Measurements from ENCODE around the gene KCNE2. TPM values are rescaled to one million over a fixed set of nuclear protein-coding genes. Genes with fewer than 3 reads are reported as not detected.

Gene KCNE2
- total RNA-seq, 6 donors from 2014 or later = not detected

- Histone ChIP-seq H3K27ac (no peak overlapping the region), H3K4me1 (peaks cover 0 to 5% (median 0%) of the 10 kb centered on the region in 4 donors), H3K36me3 (no peaks in the 10 kb centered on the region), H3K9me3 (no peaks in the 10 kb centered on the region), H3K4me3 (no peak overlapping the region), H3K27me3 (no peaks in the 10 kb centered on the region)
- TF ChIP-seq, protein P1, sequence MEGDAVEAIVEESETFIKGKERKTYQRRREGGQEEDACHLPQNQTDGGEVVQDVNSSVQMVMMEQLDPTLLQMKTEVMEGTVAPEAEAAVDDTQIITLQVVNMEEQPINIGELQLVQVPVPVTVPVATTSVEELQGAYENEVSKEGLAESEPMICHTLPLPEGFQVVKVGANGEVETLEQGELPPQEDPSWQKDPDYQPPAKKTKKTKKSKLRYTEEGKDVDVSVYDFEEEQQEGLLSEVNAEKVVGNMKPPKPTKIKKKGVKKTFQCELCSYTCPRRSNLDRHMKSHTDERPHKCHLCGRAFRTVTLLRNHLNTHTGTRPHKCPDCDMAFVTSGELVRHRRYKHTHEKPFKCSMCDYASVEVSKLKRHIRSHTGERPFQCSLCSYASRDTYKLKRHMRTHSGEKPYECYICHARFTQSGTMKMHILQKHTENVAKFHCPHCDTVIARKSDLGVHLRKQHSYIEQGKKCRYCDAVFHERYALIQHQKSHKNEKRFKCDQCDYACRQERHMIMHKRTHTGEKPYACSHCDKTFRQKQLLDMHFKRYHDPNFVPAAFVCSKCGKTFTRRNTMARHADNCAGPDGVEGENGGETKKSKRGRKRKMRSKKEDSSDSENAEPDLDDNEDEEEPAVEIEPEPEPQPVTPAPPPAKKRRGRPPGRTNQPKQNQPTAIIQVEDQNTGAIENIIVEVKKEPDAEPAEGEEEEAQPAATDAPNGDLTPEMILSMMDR (IDR thresholded peaks at IDR 0.05) = no peak
- TF ChIP-seq EP300 (IDR thresholded peaks at IDR 0.05) (no peak), POLR2A (IDR thresholded peaks at IDR 0.05) (no peak), POLR2AphosphoS5 (IDR thresholded peaks at IDR 0.05) (no peak)
- 95 to 98% methylated on average over 3 of the region's 3 CpGs for WGBS, 2 donors
- ATAC-seq (ENCODE audit: low FRiP score in 2 of 2) (no peak), DNase-seq (no peak)
Measured at GRCh38 chr21:34362670-34363069, 1.1 kb upstream of the KCNE2 start.

DNA sequence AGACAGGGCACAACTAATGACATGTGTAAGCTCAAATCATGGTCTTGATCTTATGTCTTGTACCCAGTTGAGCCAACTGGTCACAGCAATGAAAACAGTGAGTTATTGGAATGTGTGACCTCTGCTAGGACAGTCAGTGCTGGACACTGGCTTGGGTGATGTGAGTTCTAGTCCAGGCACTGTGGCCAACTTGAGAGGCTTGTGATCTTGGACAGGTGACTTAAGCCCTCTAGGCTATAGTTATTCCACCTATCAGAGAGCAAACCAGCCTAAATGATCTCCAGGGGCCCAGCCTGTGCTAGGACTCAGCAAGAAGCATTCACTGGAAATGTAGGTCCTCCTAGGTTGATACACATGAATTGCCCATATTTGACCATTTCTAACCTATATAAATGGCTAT, 1.1 kb downstream of the KCNE2 start:
- DNase-seq (no peak), ATAC-seq (ENCODE audit: low FRiP score in 2 of 2) (no peak)
- Histone ChIP-seq H3K4me3 (no peak overlapping the region), H3K36me3 (no peaks in the 10 kb centered on the region), H3K9me3 (no peaks in the 10 kb centered on the region), H3K27ac (no peak overlapping the region), H3K27me3 (no peaks in the 10 kb centered on the region), H3K4me1 (peaks cover 0 to 5% (median 0%) of the 10 kb centered on the region in 4 donors)
- TF ChIP-seq, protein P1 (IDR thresholded peaks at IDR 0.05) = no peak
- TF ChIP-seq POLR2AphosphoS5 (IDR thresholded peaks at IDR 0.05) = no peak
- no peak for TF ChIP-seq EP300 (IDR thresholded peaks at IDR 0.05)
- no peak for TF ChIP-seq POLR2A (IDR thresholded peaks at IDR 0.05)

DNA sequence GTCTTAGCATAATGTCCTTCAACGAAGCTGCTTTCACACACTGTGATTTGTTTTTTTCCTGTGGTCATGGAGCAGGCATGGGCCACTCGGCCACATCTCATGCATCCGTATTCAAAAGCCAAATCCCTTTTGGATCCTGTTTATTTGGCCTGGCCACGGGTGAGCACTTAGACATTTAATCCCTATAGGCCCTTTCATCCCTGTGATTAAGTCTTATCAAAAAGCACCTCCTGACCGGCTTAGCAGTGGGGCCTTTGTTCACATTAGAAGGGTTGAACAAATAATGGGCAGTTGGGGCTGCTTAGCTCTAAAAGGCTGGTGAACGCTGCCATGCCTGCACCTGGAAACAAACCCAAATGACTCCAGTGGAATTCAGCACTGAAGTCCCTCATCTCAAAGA, 2.0 kb downstream of the KCNE2 start:
- DNase-seq (no peak), ATAC-seq (ENCODE audit: low FRiP score in 2 of 2) (no peak)
- Histone ChIP-seq H3K27me3 (no peaks in the 10 kb centered on the region), H3K4me1 (peaks cover 0 to 5% (median 0%) of the 10 kb centered on the region in 4 donors), H3K4me3 (no peak overlapping the region), H3K36me3 (no peaks in the 10 kb centered on the region), H3K27ac (no peak overlapping the region), H3K9me3 (no peaks in the 10 kb centered on the region)
- no peak for TF ChIP-seq EP300 (IDR thresholded peaks at IDR 0.05)
- TF ChIP-seq POLR2A (IDR thresholded peaks at IDR 0.05) = no peak
- no peak for TF ChIP-seq POLR2AphosphoS5 (IDR thresholded peaks at IDR 0.05)
- TF ChIP-seq, protein P1 (IDR thresholded peaks at IDR 0.05) = no peak
- WGBS, 2 donors = 72 to 83% methylated on average over 5 to 6 of the region's 6 CpGs

GRCh38 chr21:34367320-34367935, 3.6 kb downstream of the KCNE2 start:
- Histone ChIP-seq H3K27me3 (no peaks in the 10 kb centered on the region), H3K4me1 (no peaks in the 10 kb centered on the region), H3K36me3 (no peaks in the 10 kb centered on the region), H3K4me3 (no peak overlapping the region), H3K27ac (no peak overlapping the region), H3K9me3 (no peaks in the 10 kb centered on the region)
- ATAC-seq (ENCODE audit: low FRiP score in 2 of 2) (peak; percentile 63 to 76), DNase-seq (peak in 1 of 2 donors; percentile 33)
- no peak for TF ChIP-seq POLR2A (IDR thresholded peaks at IDR 0.05)
- TF ChIP-seq, protein P1 (IDR thresholded peaks at IDR 0.05) = peak; percentile 17 to 66 (median 52)
- 69 to 70% methylated on average over 3 of the region's 3 CpGs for WGBS, 2 donors

DNA sequence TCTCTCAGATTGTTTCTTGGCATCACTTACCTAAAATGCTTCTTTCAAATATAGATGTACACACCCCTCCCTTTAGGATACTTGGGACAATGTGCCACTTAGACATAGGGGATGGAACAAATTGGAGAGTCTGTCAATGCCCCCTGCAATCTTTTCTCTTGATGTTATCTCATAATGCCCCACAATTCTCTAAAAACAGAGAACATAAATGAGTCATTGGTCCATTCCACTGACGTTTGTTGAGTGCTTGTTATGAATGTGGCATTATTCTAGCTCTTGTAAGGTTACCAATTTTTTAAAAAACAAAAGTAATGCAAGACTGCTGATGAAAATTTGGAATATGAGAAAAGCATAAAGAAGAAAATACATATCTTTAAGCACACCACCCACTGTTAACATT, 5.9 kb downstream of the KCNE2 start:
- no peak for ATAC-seq (ENCODE audit: low FRiP score in 2 of 2)
- 42 to 47% methylated on average over 1 of the region's 1 CpG for WGBS, 2 donors
- no peak overlapping the region for H3K27ac ChIP-seq
- no peaks in the 10 kb centered on the region for H3K4me1 ChIP-seq
- no peaks in the 10 kb centered on the region for H3K9me3 ChIP-seq
- no peak overlapping the region for H3K4me3 ChIP-seq
- no peak for DNase-seq
- H3K27me3 ChIP-seq = no peaks in the 10 kb centered on the region
- TF ChIP-seq POLR2A (IDR thresholded peaks at IDR 0.05) (no peak), EP300 (IDR thresholded peaks at IDR 0.05) (no peak)
- TF ChIP-seq, protein P1 (IDR thresholded peaks at IDR 0.05) = no peak
- H3K36me3 ChIP-seq = no peaks in the 10 kb centered on the region

All from upper lobe of left lung (tissue), 6 donors.